IMR-90 (cell line): ENCODE measurements around the gene CPSF4L.

ENCODE experiments used
- SMC3 ChIP-seq: fragments of 150-350 bp; IDR thresholded peaks from 2 replicates; pipeline ENCODE4 v1.6.1; 2016; ENCODE audit warnings: low read depth, mild to moderate bottlenecking, antibody characterized with exemption, low read length, moderate library complexity
- TF ChIP-seq, protein P1 (sequence below): conservative IDR thresholded peaks from 2 replicates; pipeline ENCODE4 v1.5.1; 2012; ENCODE audit warnings: mild to moderate bottlenecking, low read depth, low read length, improper control_type of control experiment

- TF ChIP-seq, protein P1, sequence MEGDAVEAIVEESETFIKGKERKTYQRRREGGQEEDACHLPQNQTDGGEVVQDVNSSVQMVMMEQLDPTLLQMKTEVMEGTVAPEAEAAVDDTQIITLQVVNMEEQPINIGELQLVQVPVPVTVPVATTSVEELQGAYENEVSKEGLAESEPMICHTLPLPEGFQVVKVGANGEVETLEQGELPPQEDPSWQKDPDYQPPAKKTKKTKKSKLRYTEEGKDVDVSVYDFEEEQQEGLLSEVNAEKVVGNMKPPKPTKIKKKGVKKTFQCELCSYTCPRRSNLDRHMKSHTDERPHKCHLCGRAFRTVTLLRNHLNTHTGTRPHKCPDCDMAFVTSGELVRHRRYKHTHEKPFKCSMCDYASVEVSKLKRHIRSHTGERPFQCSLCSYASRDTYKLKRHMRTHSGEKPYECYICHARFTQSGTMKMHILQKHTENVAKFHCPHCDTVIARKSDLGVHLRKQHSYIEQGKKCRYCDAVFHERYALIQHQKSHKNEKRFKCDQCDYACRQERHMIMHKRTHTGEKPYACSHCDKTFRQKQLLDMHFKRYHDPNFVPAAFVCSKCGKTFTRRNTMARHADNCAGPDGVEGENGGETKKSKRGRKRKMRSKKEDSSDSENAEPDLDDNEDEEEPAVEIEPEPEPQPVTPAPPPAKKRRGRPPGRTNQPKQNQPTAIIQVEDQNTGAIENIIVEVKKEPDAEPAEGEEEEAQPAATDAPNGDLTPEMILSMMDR, result no peak
- no peak for TF ChIP-seq SMC3
These were observed 28.9 kb upstream of the CPSF4L start for GRCh38 chr17:73290399-73291259.
